ENCODE results near the gene KIAA0513.

DNA sequence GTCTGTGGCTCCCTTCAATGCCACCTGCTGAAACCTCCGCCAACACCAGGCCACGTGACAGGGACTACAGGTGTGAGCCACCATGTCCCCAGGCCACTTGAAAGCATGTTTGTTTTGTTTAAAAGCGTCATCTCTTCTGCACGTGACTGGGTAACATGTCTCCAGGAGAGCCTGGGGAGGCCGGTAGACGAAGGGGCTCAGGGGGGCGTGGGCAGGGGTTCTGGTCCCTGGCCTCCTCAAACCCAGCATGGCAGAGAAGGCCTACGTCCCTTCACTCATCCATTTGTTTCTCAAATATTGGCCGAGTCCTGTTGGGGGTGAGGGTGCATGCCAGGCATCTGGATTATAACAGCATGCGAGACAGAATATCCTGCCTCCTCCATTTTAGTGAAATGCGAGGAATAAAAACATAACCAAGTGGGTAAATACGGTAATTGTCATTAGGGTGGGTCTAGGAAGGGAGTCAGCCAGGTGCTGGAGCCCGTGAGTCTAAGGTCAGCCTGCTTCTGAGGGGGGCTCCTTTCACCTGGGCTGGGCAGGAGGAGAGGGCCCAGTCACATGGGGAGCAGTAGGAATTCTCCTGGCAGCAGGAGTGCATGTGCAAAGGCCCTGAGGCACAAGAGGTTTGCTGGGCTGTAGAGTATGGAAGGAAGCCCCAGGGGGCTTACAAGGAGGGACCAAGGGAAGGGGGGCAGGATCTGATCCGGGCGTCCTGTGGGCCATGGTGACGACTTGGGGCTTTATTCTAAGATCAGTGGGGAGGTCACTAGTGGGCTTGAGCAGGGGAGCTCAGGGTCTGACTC is 111.4 kb downstream of the KIAA0513 start:
- TF ChIP-seq POLR2A (IDR thresholded peaks at IDR 0.05; ENCODE audit: borderline replicate concordance, extremely low read depth, insufficient read depth, insufficient read length) (no peak), POLR2AphosphoS5 (IDR thresholded peaks at IDR 0.05; ENCODE audit: low read depth, low read length) (no peak), RAD21 (IDR thresholded peaks at IDR 0.05; ENCODE audit: low read depth) (no peak), EZH2phosphoT487 (IDR thresholded peaks at IDR 0.05; ENCODE audit: borderline replicate concordance) (no peak), FOSL1 (IDR thresholded peaks at IDR 0.05; ENCODE audit: low read depth) (no peak), ELF1 (IDR thresholded peaks at IDR 0.05; ENCODE audit: borderline replicate concordance, low read depth) (no peak), YY1 (IDR thresholded peaks at IDR 0.05; ENCODE audit: extremely low read depth, insufficient replicate concordance, low read depth, low read length) (no peak), CEBPB (IDR thresholded peaks at IDR 0.05; ENCODE audit: low read depth) (no peak), ZFX (IDR thresholded peaks at IDR 0.05) (no peak), TCF7L2 (IDR thresholded peaks at IDR 0.05; ENCODE audit: borderline replicate concordance, extremely low read depth, insufficient read depth, insufficient read length) (no peak)
- TF ChIP-seq, protein P1, sequence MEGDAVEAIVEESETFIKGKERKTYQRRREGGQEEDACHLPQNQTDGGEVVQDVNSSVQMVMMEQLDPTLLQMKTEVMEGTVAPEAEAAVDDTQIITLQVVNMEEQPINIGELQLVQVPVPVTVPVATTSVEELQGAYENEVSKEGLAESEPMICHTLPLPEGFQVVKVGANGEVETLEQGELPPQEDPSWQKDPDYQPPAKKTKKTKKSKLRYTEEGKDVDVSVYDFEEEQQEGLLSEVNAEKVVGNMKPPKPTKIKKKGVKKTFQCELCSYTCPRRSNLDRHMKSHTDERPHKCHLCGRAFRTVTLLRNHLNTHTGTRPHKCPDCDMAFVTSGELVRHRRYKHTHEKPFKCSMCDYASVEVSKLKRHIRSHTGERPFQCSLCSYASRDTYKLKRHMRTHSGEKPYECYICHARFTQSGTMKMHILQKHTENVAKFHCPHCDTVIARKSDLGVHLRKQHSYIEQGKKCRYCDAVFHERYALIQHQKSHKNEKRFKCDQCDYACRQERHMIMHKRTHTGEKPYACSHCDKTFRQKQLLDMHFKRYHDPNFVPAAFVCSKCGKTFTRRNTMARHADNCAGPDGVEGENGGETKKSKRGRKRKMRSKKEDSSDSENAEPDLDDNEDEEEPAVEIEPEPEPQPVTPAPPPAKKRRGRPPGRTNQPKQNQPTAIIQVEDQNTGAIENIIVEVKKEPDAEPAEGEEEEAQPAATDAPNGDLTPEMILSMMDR (IDR thresholded peaks at IDR 0.05 in 2 of 3, conservative IDR thresholded peaks at IDR 0.05 in 1 of 3; ENCODE audit: borderline replicate concordance in 1 of 3, insufficient read depth in 1 of 3, low read depth in 2 of 3, low read length in 2 of 3): no peak
- TF ChIP-seq, protein P2, sequence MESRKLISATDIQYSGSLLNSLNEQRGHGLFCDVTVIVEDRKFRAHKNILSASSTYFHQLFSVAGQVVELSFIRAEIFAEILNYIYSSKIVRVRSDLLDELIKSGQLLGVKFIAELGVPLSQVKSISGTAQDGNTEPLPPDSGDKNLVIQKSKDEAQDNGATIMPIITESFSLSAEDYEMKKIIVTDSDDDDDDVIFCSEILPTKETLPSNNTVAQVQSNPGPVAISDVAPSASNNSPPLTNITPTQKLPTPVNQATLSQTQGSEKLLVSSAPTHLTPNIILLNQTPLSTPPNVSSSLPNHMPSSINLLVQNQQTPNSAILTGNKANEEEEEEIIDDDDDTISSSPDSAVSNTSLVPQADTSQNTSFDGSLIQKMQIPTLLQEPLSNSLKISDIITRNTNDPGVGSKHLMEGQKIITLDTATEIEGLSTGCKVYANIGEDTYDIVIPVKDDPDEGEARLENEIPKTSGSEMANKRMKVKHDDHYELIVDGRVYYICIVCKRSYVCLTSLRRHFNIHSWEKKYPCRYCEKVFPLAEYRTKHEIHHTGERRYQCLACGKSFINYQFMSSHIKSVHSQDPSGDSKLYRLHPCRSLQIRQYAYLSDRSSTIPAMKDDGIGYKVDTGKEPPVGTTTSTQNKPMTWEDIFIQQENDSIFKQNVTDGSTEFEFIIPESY (IDR thresholded peaks at IDR 0.05; ENCODE audit: extremely low read depth, insufficient replicate concordance, low read length): no peak
- TF ChIP-seq, protein P3, sequence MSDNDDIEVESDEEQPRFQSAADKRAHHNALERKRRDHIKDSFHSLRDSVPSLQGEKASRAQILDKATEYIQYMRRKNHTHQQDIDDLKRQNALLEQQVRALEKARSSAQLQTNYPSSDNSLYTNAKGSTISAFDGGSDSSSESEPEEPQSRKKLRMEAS (IDR thresholded peaks at IDR 0.05): no peak
- TF ChIP-seq, protein P4, sequence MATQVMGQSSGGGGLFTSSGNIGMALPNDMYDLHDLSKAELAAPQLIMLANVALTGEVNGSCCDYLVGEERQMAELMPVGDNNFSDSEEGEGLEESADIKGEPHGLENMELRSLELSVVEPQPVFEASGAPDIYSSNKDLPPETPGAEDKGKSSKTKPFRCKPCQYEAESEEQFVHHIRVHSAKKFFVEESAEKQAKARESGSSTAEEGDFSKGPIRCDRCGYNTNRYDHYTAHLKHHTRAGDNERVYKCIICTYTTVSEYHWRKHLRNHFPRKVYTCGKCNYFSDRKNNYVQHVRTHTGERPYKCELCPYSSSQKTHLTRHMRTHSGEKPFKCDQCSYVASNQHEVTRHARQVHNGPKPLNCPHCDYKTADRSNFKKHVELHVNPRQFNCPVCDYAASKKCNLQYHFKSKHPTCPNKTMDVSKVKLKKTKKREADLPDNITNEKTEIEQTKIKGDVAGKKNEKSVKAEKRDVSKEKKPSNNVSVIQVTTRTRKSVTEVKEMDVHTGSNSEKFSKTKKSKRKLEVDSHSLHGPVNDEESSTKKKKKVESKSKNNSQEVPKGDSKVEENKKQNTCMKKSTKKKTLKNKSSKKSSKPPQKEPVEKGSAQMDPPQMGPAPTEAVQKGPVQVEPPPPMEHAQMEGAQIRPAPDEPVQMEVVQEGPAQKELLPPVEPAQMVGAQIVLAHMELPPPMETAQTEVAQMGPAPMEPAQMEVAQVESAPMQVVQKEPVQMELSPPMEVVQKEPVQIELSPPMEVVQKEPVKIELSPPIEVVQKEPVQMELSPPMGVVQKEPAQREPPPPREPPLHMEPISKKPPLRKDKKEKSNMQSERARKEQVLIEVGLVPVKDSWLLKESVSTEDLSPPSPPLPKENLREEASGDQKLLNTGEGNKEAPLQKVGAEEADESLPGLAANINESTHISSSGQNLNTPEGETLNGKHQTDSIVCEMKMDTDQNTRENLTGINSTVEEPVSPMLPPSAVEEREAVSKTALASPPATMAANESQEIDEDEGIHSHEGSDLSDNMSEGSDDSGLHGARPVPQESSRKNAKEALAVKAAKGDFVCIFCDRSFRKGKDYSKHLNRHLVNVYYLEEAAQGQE (IDR thresholded peaks at IDR 0.05; ENCODE audit: low read depth): no peak
